IMR-90 (cell line): ENCODE data around the gene FGD3.

ENCODE experiments used
- CTCF ChIP-seq: conservative IDR thresholded peaks from 2 replicates; pipeline ENCODE4 v1.5.1; 2012; ENCODE audit warnings: mild to moderate bottlenecking, low read depth, low read length, improper control_type of control experiment
- POLR2A ChIP-seq: IDR thresholded peaks from 2 replicates; pipeline ENCODE4 v1.6.1; 2012; ENCODE audit warnings: mild to moderate bottlenecking, low read depth, low read length
- RFX5 ChIP-seq: IDR thresholded peaks from 2 replicates; pipeline ENCODE4 v1.8.0; 2012; ENCODE audit warnings: low read depth, mild to moderate bottlenecking, low read length, moderate library complexity

- TF ChIP-seq RFX5: no peak
- no peak for TF ChIP-seq CTCF
- TF ChIP-seq POLR2A: no peak
Measured at GRCh38 chr9:92944921-92945320, 2.4 kb upstream of the FGD3 start.
